Tibial artery (tissue), 4 donors: ENCODE data around the gene SHROOM1.

ENCODE experiments used
- DNase-seq, 2 donors: peaks; one replicate each; pipeline ENCODE4 v3.0.0-alpha.2; 2019
- H3K27ac ChIP-seq, 2 donors: fragments of 200-600 bp; sonication (generic) in 1 of 2; 1 replicate in 1 of 2; 2 replicates in 1 of 2; pipeline ENCODE4 v1.5.1; 2018 to 2019; ENCODE audit warnings: mild to moderate bottlenecking in 1 of 2
- H3K27me3 ChIP-seq, 2 donors: fragments of 200-600 bp; sonication (generic) in 1 of 2; one replicate each; pipeline versions ENCODE4 v1.5.1 to v1.6.0; 2016 to 2019
- H3K36me3 ChIP-seq, 3 donors: fragments of 200-600 bp; sonication (generic) in 2 of 3; one replicate each; pipeline ENCODE4 v1.5.1; 2016 to 2019; ENCODE audit warnings: mild to moderate bottlenecking in 2 of 3
- H3K4me1 ChIP-seq, 4 donors: fragments of 200-600 bp; sonication (generic) in 2 of 4; 1 replicate in 3 of 4; 2 replicates in 1 of 4; pipeline ENCODE4 v1.5.1; 2016 to 2019
- H3K4me3 ChIP-seq, 2 donors: fragments of 200-600 bp; sonication (generic) in 1 of 2; 1 replicate in 1 of 2; 2 replicates in 1 of 2; pipeline ENCODE4 v1.5.1; 2018 to 2019; ENCODE audit warnings: mild to moderate bottlenecking in 2 of 2
- H3K9me3 ChIP-seq, 3 donors: fragments of 200-600 bp; sonication (generic) in 1 of 3; one replicate each; pipeline ENCODE4 v1.5.1; 2016 to 2019
- intact Hi-C: fragments of 100-400 bp; cut with DNase I; formaldehyde crosslinking; loops from one replicate; pipeline ENCODE4 v1.15.0; 2023; ENCODE audit warnings: low total_unique reads
- TF ChIP-seq, protein P1 (sequence below), 2 experiments: fragments of 200-600 bp in 1 of 2; fragments of 450-650 bp in 1 of 2; IDR thresholded peaks; one replicate each; pipeline ENCODE4 v1.5.1; 2017 to 2019; ENCODE audit warnings: antibody characterized with exemption in 2 of 2, mild to moderate bottlenecking in 1 of 2, moderate library complexity in 1 of 2

The SHROOM1 gene

GRCh38 chr5:132777209-132778069 is 53.0 kb downstream of the SHROOM1 start, which contains the start of gene SEPTIN8:
Gene SEPTIN8 (minus strand): TSS chr5:132777239. CDS start chr5:132777137, 102 bp downstream.
- Histone ChIP-seq H3K27me3 (no peaks in the 10 kb centered on the region), H3K4me3 (peak within 1 kb of the TSS; percentile 63 to 90), H3K27ac (peak within 1 kb of the TSS; percentile 85 to 98), H3K36me3 (no peaks in the 10 kb centered on the region), H3K9me3 (no peaks in the 10 kb centered on the region), H3K4me1 (peaks cover 0 to 58% (median 36%) of the 10 kb centered on the region in 4 donors)
- intact Hi-C loops: no loop called here
- TF ChIP-seq, protein P1, sequence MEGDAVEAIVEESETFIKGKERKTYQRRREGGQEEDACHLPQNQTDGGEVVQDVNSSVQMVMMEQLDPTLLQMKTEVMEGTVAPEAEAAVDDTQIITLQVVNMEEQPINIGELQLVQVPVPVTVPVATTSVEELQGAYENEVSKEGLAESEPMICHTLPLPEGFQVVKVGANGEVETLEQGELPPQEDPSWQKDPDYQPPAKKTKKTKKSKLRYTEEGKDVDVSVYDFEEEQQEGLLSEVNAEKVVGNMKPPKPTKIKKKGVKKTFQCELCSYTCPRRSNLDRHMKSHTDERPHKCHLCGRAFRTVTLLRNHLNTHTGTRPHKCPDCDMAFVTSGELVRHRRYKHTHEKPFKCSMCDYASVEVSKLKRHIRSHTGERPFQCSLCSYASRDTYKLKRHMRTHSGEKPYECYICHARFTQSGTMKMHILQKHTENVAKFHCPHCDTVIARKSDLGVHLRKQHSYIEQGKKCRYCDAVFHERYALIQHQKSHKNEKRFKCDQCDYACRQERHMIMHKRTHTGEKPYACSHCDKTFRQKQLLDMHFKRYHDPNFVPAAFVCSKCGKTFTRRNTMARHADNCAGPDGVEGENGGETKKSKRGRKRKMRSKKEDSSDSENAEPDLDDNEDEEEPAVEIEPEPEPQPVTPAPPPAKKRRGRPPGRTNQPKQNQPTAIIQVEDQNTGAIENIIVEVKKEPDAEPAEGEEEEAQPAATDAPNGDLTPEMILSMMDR (IDR thresholded peaks at IDR 0.05): no peak
- DNase-seq: peak; percentile 59 to 81

GRCh38 chr5:132776938-132777208 is 53.6 kb downstream of the SHROOM1 start:
- Histone ChIP-seq H3K9me3 (no peaks in the 10 kb centered on the region), H3K4me3 (peak overlapping the region; percentile 63 to 90), H3K4me1 (peaks cover 0 to 60% (median 42%) of the 10 kb centered on the region in 4 donors), H3K36me3 (no peaks in the 10 kb centered on the region), H3K27ac (peak overlapping the region; percentile 85 to 98), H3K27me3 (no peaks in the 10 kb centered on the region)
- DNase-seq: no peak
- intact Hi-C loops: no loop called here
- TF ChIP-seq, protein P1 (IDR thresholded peaks at IDR 0.05): no peak

DNA sequence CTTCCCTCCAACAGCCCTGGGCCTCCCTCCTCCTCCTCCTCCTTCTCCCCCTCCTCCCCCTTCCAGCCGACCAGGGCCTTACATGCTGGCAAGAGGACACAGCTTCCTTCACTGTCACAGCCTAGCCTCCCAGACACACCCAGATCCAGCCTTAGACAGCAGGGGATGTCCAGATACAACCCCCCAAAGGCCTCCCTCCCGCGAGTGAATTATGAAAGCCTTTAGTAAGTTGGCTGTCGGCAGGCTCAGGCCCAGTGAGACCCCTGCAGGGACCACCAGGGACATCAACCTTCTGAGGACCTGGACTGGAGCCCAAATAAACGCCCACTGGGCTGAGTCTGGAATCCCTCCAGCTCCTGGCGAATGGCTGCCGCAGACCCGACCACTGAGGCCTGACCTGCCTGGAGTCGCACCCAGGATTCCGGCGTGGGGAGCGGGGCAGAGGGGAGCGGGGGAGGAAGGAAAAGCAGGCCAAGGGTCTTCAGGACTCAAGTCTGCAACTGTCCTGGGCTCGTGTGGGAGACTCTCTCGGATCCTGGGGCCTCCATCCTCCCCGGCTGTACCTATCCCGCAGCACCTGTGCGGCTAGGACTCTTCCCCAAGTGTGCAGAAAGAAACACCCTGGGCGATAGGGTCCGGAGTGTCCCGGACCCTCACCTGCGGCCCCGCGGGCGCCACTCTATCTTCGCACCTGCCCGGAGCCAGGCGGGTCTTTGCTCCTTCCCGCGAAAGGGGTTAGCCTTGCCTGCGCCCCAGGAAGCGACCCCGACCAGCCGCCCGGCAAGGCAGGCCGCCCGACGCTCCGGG is 54.1 kb downstream of the SHROOM1 start:
- Histone ChIP-seq H3K36me3 (no peaks in the 10 kb centered on the region), H3K4me1 (peaks cover 0 to 63% (median 47%) of the 10 kb centered on the region in 4 donors), H3K27me3 (no peaks in the 10 kb centered on the region), H3K9me3 (no peaks in the 10 kb centered on the region), H3K27ac (peak overlapping the region; percentile 85 to 98), H3K4me3 (peak overlapping the region; percentile 63 to 90)
- intact Hi-C loops: no loop called here
- DNase-seq: peak; percentile 58 to 68
- TF ChIP-seq, protein P1 (IDR thresholded peaks at IDR 0.05): no peak

GRCh38 chr5:132775476-132775961 is 54.9 kb downstream of the SHROOM1 start:
- peaks cover 0 to 71% (median 55%) of the 10 kb centered on the region in 4 donors for H3K4me1 ChIP-seq
- intact Hi-C loops: no loop called here

GRCh38 chr5:132774896-132775295 is 55.6 kb downstream of the SHROOM1 start:
- Histone ChIP-seq H3K4me1 (peaks cover 0 to 76% (median 59%) of the 10 kb centered on the region in 4 donors), H3K9me3 (no peaks in the 10 kb centered on the region), H3K36me3 (no peaks in the 10 kb centered on the region), H3K27me3 (no peaks in the 10 kb centered on the region), H3K27ac (peak overlapping the region; percentile 85 to 98), H3K4me3 (no peak overlapping the region)
- intact Hi-C loops: no loop called here
- TF ChIP-seq, protein P1 (IDR thresholded peaks at IDR 0.05): no peak
- DNase-seq: peak in 1 of 2 donors; percentile 71

More at GRCh38 chr5:132775476-132775961, 54.9 kb downstream of the SHROOM1 start:
- no peaks in the 10 kb centered on the region for H3K36me3 ChIP-seq
- no peaks in the 10 kb centered on the region for H3K27me3 ChIP-seq
- peak in 1 of 2 donors; percentile 60 for DNase-seq
- H3K27ac ChIP-seq: peak overlapping the region; percentile 85 to 98
- no peaks in the 10 kb centered on the region for H3K9me3 ChIP-seq
- TF ChIP-seq, protein P1 (IDR thresholded peaks at IDR 0.05): no peak
- H3K4me3 ChIP-seq: peak overlapping the region; percentile 63 to 90
